Prostate gland (tissue), 2 donors: ENCODE measurements around the gene UBE2L6.

Source experiments
- CTCF ChIP-seq, 4 experiments: fragments of 200-600 bp in 2 of 4; fragments of 450-650 bp in 2 of 4; sonication (generic) in 2 of 4; IDR thresholded peaks; 1 replicate in 3 of 4; 2 replicates in 1 of 4; pipeline ENCODE4 v1.5.1; 2016 to 2019; ENCODE audit warnings: antibody characterized with exemption in 4 of 4, mild to moderate bottlenecking in 2 of 4, moderate library complexity in 2 of 4
- POLR2A ChIP-seq: fragments of 450-650 bp; IDR thresholded peaks from one replicate; pipeline ENCODE4 v1.6.1; 2016; ENCODE audit warnings: antibody characterized with exemption, mild to moderate bottlenecking
- POLR2AphosphoS5 ChIP-seq: sonication (generic); formaldehyde crosslinking; IDR thresholded peaks from one replicate; pipeline ENCODE4 v1.6.1; 2017; ENCODE audit warnings: antibody characterized with exemption

GRCh38 chr11:57523419-57523818 is 44.1 kb downstream of the UBE2L6 start:
- TF ChIP-seq POLR2A = no peak
- no peak for TF ChIP-seq CTCF (IDR thresholded peaks at IDR 0.05)
- no peak for TF ChIP-seq POLR2AphosphoS5
